Endometrial microvascular endothelial cells (primary cell): ENCODE results near the gene OLFM1. TPM values are rescaled to one million over a fixed set of nuclear protein-coding genes. Genes with fewer than 3 reads are reported as not detected.

Source experiments
- total RNA-seq: library from RNA; depleted of rRNA; stranded (reverse); fragments of >200 nt; gene quantifications from one replicate; pipeline ENCODE4 v1.2.3, GENCODE V29; 2015; ENCODE audit errors: inconsistent ontology term

Gene OLFM1
- total RNA-seq, 1 donor from 2014 or later = not detected

Other genes starting within 250 kb of the OLFM1 start
- gene FCN2, start 206.9 kb upstream of the OLFM1 start, total RNA-seq = not detected
- gene FCN1, start 169.8 kb upstream of the OLFM1 start, total RNA-seq = not detected